ENCODE data around the gene TEPSIN.
A peak's percentile ranks its signal among the peaks of the same experiment; 100 is the strongest.

TEPSIN gene

DNA sequence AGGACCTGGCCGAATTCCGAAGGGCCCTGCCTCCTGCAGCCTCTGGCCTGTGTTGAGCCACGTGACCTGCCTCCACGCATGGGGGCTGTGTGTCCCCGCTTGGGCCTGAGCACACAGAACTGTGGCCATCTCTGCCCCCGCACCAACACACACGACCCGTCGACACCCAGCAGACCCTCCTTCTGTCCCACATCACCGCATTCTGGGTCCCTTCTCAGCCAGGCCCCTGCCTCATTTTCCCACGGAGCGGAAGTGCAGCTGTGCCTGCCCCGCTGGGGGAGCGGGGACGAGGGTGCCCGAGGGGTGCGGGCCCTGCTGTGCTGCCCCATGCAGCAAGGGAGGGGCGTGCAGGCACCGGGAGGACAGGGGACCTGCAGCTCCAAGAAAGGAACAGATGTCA is 18.7 kb upstream of the TEPSIN start:
- Histone ChIP-seq H3K36me3 (ENCODE audit: control insufficient read depth in 4 of 4, insufficient read depth in 4 of 4, low read length in 3 of 4) (peaks cover 0 to 75% (median 49%) of the 10 kb centered on the region in 4 experiments), H3K27me3 (replicated peaks in 2 of 5; ENCODE audit: control insufficient read depth in 4 of 5, insufficient read depth in 5 of 5, low read length in 4 of 5) (no peaks in the 10 kb centered on the region), H3K27ac (ENCODE audit: insufficient read depth in 1 of 2, low read depth in 1 of 2, low read length in 2 of 2, poor library complexity in 1 of 2, severe bottlenecking in 2 of 2) (no peak overlapping the region), H3K4me3 (ENCODE audit: control insufficient read depth in 1 of 7, extremely low read depth in 1 of 7, insufficient read depth in 4 of 7, low read depth in 2 of 7, low read length in 6 of 7) (no peak overlapping the region), H3K4me1 (ENCODE audit: control extremely low read depth in 1 of 4, control insufficient read depth in 4 of 4, insufficient read depth in 4 of 4, low read length in 3 of 4) (peaks cover 0 to 9% (median 0%) of the 10 kb centered on the region in 4 experiments), H3K9me3 (ENCODE audit: control extremely low read depth in 1 of 5, control insufficient read depth in 4 of 5, insufficient read depth in 2 of 5, low read depth in 1 of 5, low read length in 4 of 5) (no peaks in the 10 kb centered on the region)
- no peak for DNase-seq
- POLR2A ChIA-PET = interaction anchor here (1.0 kb wide), 1 partner anchor 28 kb away, joined by 3 read pairs; no protein-coding TSS in a partner anchor
- WGBS (ENCODE audit: insufficient coverage) = 99% methylated on average over 18 of the region's 19 CpGs
- CTCF ChIA-PET = interaction anchor here (0.8 to 2.4 kb wide), 10 partner anchors 10 to 343 kb away, joined by 3 to 8 read pairs (median 4); no protein-coding TSS in a partner anchor

DNA sequence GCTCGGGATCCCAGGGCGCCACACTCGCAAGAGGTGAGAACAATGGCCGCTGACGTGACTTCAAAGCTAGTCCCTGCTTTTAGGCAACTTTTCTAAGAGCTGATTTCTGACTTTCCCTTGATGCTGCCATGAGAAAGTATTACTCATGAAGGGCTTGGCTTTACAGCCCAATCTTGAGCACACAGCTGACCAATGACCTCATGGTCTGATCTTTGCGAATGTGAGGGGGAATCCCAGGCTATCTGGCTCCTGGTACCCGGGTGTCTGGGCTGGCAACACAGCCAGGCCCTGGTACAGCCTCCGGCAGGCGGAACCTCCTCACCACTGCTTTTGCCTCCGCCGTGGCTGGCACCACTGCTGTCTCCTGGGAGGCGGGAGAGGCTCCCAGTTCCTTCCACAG is 17.8 kb upstream of the TEPSIN start:
- H3K9me3 ChIP-seq (ENCODE audit: control extremely low read depth in 1 of 5, control insufficient read depth in 4 of 5, insufficient read depth in 2 of 5, low read depth in 1 of 5, low read length in 4 of 5) = no peaks in the 10 kb centered on the region
- CTCF ChIA-PET = interaction anchor here (0.8 to 2.4 kb wide), 9 partner anchors 11 to 344 kb away, joined by 3 to 8 read pairs (median 4); no protein-coding TSS in a partner anchor
- H3K4me3 ChIP-seq (ENCODE audit: control insufficient read depth in 1 of 7, extremely low read depth in 1 of 7, insufficient read depth in 4 of 7, low read depth in 2 of 7, low read length in 6 of 7) = no peak overlapping the region
- peaks cover 0 to 9% (median 0%) of the 10 kb centered on the region in 4 experiments for H3K4me1 ChIP-seq (ENCODE audit: control extremely low read depth in 1 of 4, control insufficient read depth in 4 of 4, insufficient read depth in 4 of 4, low read length in 3 of 4)
- POLR2A ChIA-PET = no interaction called here
- DNase-seq = no peak
- WGBS (ENCODE audit: insufficient coverage) = 93% methylated on average over 11 of the region's 12 CpGs
- peaks cover 0 to 75% (median 49%) of the 10 kb centered on the region in 4 experiments for H3K36me3 ChIP-seq (ENCODE audit: control insufficient read depth in 4 of 4, insufficient read depth in 4 of 4, low read length in 3 of 4)
- H3K27ac ChIP-seq (ENCODE audit: insufficient read depth in 1 of 2, low read depth in 1 of 2, low read length in 2 of 2, poor library complexity in 1 of 2, severe bottlenecking in 2 of 2) = no peak overlapping the region
- H3K27me3 ChIP-seq (replicated peaks in 2 of 5; ENCODE audit: control insufficient read depth in 4 of 5, insufficient read depth in 5 of 5, low read length in 4 of 5) = no peaks in the 10 kb centered on the region

DNA sequence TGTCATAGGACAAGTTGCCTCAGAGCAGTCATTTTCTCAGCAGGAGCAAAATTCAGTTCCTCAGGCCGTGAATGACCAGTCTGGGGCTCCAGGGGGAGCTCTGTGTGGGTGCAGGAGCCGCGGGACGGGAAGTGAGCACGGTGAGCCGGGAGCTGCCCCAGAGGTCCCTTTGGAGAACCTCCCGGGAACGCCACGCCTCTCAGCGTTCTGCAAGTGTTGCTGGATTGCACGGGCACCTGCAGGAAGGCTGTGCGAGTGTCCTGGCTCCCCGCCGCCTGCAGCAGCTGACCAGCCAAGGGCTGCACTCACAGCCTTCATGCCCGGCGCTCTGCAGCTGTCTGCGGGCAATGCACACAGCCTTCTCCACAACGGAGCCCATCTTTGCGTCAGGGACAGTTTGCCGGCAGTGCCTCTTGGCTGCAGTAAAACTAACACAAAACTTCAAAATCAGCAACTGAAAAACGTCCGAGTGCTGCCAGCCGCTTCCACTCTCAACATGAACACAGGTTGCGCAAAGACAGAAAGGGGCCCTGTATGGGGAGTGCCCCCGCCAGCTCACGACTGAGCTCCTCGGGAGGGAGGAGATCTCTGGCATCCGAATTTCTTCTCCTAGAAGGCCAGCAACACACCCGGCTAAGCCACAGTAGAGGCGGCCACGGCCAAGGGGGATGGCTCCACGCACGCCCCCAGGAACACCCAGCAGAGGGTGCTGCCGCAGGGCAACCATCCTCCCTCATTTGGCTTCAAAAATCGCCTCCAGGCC is 16.3 kb upstream of the TEPSIN start:
- no peak overlapping the region for H3K4me3 ChIP-seq (ENCODE audit: control insufficient read depth in 1 of 7, extremely low read depth in 1 of 7, insufficient read depth in 4 of 7, low read depth in 2 of 7, low read length in 6 of 7)
- no peak overlapping the region for H3K27ac ChIP-seq (ENCODE audit: insufficient read depth in 1 of 2, low read depth in 1 of 2, low read length in 2 of 2, poor library complexity in 1 of 2, severe bottlenecking in 2 of 2)
- POLR2A ChIA-PET = no interaction called here
- CTCF ChIA-PET = interaction anchor here (0.7 to 3.0 kb wide), 11 partner anchors 15 to 346 kb away, joined by 3 to 19 read pairs (median 4); partner anchors contain the start of gene SLC38A10
- peaks cover 0 to 9% (median 0%) of the 10 kb centered on the region in 4 experiments for H3K4me1 ChIP-seq (ENCODE audit: control extremely low read depth in 1 of 4, control insufficient read depth in 4 of 4, insufficient read depth in 4 of 4, low read length in 3 of 4)
- 75% methylated on average over 31 of the region's 35 CpGs for WGBS (ENCODE audit: insufficient coverage)
- peaks cover 2 to 75% (median 49%) of the 10 kb centered on the region in 4 experiments for H3K36me3 ChIP-seq (ENCODE audit: control insufficient read depth in 4 of 4, insufficient read depth in 4 of 4, low read length in 3 of 4)
- peak in 2 of 3 donors; percentile 16 to 27 for DNase-seq
- H3K27me3 ChIP-seq (replicated peaks in 2 of 5; ENCODE audit: control insufficient read depth in 4 of 5, insufficient read depth in 5 of 5, low read length in 4 of 5) = no peaks in the 10 kb centered on the region
- no peaks in the 10 kb centered on the region for H3K9me3 ChIP-seq (ENCODE audit: control extremely low read depth in 1 of 5, control insufficient read depth in 4 of 5, insufficient read depth in 2 of 5, low read depth in 1 of 5, low read length in 4 of 5)

DNA sequence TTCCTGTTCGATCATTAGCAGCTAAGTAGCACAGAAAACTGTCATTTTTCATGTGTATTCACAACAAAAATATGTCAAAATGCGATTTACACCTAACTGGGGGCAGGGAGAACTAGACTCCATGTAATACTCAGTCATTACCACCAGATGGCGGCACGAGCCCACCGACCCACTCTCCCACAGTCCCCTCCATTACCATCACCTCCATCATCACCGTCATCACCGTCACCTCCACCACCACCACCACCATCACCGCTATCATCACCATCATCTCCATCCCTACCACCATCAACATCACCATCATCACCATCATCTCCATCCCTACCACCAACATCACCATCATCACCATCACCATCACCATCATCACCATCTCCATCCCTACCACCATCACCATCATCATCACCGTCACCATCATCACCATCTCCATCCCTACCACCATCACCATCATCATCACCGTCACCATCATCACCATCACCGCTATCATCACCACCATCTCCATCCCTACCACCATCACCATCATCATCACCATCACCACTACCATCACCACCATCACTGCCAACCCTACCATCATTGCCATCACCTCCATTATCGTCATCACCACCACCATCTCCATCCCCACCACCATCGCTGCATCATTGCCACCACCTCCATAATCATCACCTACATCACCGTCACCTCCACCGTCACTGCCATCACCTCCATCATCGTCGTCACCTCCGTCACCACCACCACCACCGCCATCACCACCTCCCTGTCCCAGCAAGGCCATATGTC is 14.7 kb upstream of the TEPSIN start:
- CTCF ChIA-PET = interaction anchor here (0.8 to 3.0 kb wide), 15 partner anchors 18 to 347 kb away, joined by 3 to 19 read pairs (median 3); partner anchors contain the start of gene SLC38A10
- H3K27ac ChIP-seq (ENCODE audit: insufficient read depth in 1 of 2, low read depth in 1 of 2, low read length in 2 of 2, poor library complexity in 1 of 2, severe bottlenecking in 2 of 2) = no peak overlapping the region

DNA sequence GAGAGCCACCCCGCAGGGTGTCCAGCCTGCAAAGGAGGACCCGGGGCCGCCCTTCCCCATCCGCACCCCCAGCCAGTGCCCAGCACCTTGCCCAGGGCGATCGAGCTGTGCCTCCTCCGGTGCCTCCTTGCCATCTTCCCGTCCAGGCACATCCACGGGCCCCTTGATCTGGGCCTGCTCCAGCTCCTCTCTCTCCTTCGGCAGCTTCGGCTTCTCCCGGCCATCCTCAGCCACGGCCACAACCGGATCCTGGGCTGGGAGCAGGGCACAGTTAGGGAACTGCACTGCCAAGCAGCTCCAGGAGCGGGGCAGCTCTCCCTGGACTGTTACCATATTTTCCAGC is 14.1 kb upstream of the TEPSIN start:
- no peak for DNase-seq
- Histone ChIP-seq H3K36me3 (ENCODE audit: control insufficient read depth in 4 of 4, insufficient read depth in 4 of 4, low read length in 3 of 4) (peaks cover 2 to 60% (median 40%) of the 10 kb centered on the region in 4 experiments), H3K4me3 (ENCODE audit: control insufficient read depth in 1 of 7, extremely low read depth in 1 of 7, insufficient read depth in 4 of 7, low read depth in 2 of 7, low read length in 6 of 7) (no peak overlapping the region), H3K9me3 (ENCODE audit: control extremely low read depth in 1 of 5, control insufficient read depth in 4 of 5, insufficient read depth in 2 of 5, low read depth in 1 of 5, low read length in 4 of 5) (no peaks in the 10 kb centered on the region), H3K4me1 (ENCODE audit: control extremely low read depth in 1 of 4, control insufficient read depth in 4 of 4, insufficient read depth in 4 of 4, low read length in 3 of 4) (peaks cover 0 to 9% (median 0%) of the 10 kb centered on the region in 4 experiments), H3K27ac (ENCODE audit: insufficient read depth in 1 of 2, low read depth in 1 of 2, low read length in 2 of 2, poor library complexity in 1 of 2, severe bottlenecking in 2 of 2) (no peak overlapping the region), H3K27me3 (replicated peaks in 2 of 5; ENCODE audit: control insufficient read depth in 4 of 5, insufficient read depth in 5 of 5, low read length in 4 of 5) (no peaks in the 10 kb centered on the region)
- ChIA-PET POLR2A (no interaction called here), CTCF (interaction anchor here (0.8 to 3.0 kb wide), 11 partner anchors 19 to 348 kb away, joined by 3 to 19 read pairs (median 3); no protein-coding TSS in a partner anchor)
- 91% methylated on average over 14 of the region's 15 CpGs for WGBS (ENCODE audit: insufficient coverage)

More for the DNA sequence above, 14.7 kb upstream of the TEPSIN start:
- H3K4me1 ChIP-seq (ENCODE audit: control extremely low read depth in 1 of 4, control insufficient read depth in 4 of 4, insufficient read depth in 4 of 4, low read length in 3 of 4) = peaks cover 0 to 9% (median 0%) of the 10 kb centered on the region in 4 experiments
- peak; percentile 45 to 70 (median 57) for DNase-seq
- H3K27me3 ChIP-seq (replicated peaks in 2 of 5; ENCODE audit: control insufficient read depth in 4 of 5, insufficient read depth in 5 of 5, low read length in 4 of 5) = no peaks in the 10 kb centered on the region
- POLR2A ChIA-PET = no interaction called here
- no peaks in the 10 kb centered on the region for H3K9me3 ChIP-seq (ENCODE audit: control extremely low read depth in 1 of 5, control insufficient read depth in 4 of 5, insufficient read depth in 2 of 5, low read depth in 1 of 5, low read length in 4 of 5)
- H3K4me3 ChIP-seq (ENCODE audit: control insufficient read depth in 1 of 7, extremely low read depth in 1 of 7, insufficient read depth in 4 of 7, low read depth in 2 of 7, low read length in 6 of 7) = no peak overlapping the region
- WGBS (ENCODE audit: insufficient coverage) = 62% methylated on average over 17 of the region's 19 CpGs
- H3K36me3 ChIP-seq (ENCODE audit: control insufficient read depth in 4 of 4, insufficient read depth in 4 of 4, low read length in 3 of 4) = peaks cover 2 to 66% (median 45%) of the 10 kb centered on the region in 4 experiments

DNA sequence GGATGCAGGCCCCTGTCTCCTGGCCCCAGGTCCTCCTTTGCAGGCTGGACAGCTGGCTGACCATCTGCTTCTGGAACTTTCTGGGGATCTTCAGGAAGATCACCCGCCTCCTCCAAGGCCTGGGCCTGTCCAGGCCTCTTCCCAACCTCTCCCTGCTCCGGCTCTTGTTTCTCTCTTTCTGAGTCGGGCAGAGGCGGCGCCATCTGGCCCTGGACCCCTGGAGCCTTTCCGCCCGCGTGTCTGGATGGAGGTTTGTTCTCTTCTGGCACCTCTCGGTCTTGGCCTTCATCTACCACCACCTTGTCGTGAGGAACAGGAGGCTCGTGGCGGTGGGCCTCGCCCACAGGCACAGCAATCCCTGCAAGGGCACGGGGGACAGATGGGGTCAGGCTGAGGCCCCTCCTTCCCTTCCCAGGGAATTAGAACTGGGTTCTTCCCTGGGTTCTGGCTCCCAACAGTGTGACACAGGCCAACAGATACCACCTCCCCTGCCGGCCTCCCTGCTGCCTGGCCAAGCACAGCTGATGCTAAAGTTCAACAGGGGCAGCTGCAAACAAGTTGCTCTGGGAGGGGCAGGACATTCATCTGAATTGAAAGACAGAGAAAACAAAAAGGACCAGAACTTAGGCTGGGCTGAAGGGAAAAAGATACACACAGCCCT is 13.6 kb upstream of the TEPSIN start:
- Histone ChIP-seq H3K4me1 (ENCODE audit: control extremely low read depth in 1 of 4, control insufficient read depth in 4 of 4, insufficient read depth in 4 of 4, low read length in 3 of 4) (peaks cover 0 to 9% (median 0%) of the 10 kb centered on the region in 4 experiments), H3K9me3 (ENCODE audit: control extremely low read depth in 1 of 5, control insufficient read depth in 4 of 5, insufficient read depth in 2 of 5, low read depth in 1 of 5, low read length in 4 of 5) (no peaks in the 10 kb centered on the region), H3K4me3 (ENCODE audit: control insufficient read depth in 1 of 7, extremely low read depth in 1 of 7, insufficient read depth in 4 of 7, low read depth in 2 of 7, low read length in 6 of 7) (no peak overlapping the region), H3K27me3 (replicated peaks in 2 of 5; ENCODE audit: control insufficient read depth in 4 of 5, insufficient read depth in 5 of 5, low read length in 4 of 5) (no peaks in the 10 kb centered on the region), H3K27ac (ENCODE audit: insufficient read depth in 1 of 2, low read depth in 1 of 2, low read length in 2 of 2, poor library complexity in 1 of 2, severe bottlenecking in 2 of 2) (no peak overlapping the region), H3K36me3 (ENCODE audit: control insufficient read depth in 4 of 4, insufficient read depth in 4 of 4, low read length in 3 of 4) (peaks cover 2 to 55% (median 37%) of the 10 kb centered on the region in 4 experiments)
- no peak for DNase-seq
- CTCF ChIA-PET = interaction anchor here (0.7 to 3.0 kb wide), 13 partner anchors 19 to 348 kb away, joined by 3 to 19 read pairs (median 3); no protein-coding TSS in a partner anchor
- POLR2A ChIA-PET = no interaction called here
- 95% methylated on average over 15 of the region's 15 CpGs for WGBS (ENCODE audit: insufficient coverage)
